ENCODE measurements around the gene IL17F.

Gene IL17F

DNA sequence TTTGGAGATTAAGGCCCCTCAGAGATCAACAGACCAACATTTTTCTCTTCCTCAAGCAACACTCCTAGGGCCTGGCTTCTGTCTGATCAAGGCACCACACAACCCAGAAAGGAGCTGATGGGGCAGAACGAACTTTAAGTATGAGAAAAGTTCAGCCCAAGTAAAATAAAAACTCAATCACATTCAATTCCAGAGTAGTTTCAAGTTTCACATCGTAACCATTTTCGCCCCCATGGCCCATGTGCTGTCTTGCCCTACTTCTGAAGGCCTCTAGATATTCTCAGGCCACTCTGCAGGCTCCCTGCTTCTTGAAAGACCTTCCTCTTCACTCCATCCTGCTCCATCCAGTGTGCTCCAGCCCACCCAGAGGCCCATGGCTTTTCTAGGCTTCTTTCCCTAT, 53.9 kb downstream of the IL17F start:
- no peak for DNase-seq (ENCODE audit: low spot score)

DNA sequence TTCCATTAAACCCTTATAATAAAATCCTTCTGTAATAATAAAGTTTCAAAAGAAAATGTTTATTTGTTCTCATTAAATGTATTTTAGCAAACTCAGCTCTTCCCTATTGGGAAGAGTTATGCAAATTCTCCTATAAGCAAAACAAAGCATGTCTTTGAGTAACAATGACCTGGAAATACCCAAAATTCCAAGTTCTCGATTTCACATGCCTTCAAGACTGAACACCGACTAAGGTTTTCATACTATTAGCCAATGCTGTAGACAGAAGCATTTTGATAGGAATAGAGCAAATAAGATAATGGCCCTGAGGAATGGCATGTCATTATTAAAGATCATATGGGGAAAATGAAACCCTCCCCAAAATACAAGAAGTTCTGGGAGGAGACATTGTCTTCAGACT, 54.3 kb downstream of the IL17F start:
- no peak for DNase-seq (ENCODE audit: low spot score)

DNA sequence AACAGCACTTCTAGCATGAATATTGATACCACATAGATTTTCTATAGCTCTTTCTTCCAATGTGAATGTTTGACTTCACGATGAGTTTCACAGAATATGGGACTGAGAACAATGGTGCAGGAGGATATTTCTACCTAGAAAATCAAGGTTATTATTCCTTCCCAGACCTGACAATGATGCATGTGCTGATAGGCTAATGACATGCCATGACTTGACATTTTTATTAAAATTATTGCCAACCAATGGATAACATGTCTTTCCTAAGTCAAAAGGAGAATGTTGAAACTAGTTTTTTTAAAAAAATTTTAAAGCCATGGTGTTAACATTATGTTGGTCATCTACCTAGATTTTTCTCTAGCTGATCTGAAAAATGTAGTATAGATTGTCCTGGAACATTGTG, 57.2 kb downstream of the IL17F start:
- DNase-seq (ENCODE audit: low spot score), result no peak

All from hematopoietic multipotent progenitor cell treated with erythropoietin and hydrocortisone succinate and interleukin-3 and kit ligand, for 15 days (in vitro differentiated cells).